Keratinocyte (primary cell): ENCODE results near the gene MEF2A. TPM values are rescaled to one million over a fixed set of nuclear protein-coding genes. Genes with fewer than 3 reads are reported as not detected.

Source experiments
- DNase-seq: peaks from one replicate; pipeline ENCODE4 v3.0.0-alpha.2; 2011; ENCODE audit warnings: low read depth, missing footprints, low spot score
- FAIRE-seq: peaks from 2 replicates; lab custom pipeline; 2011; peaks lifted over from hg19 to GRCh38; lab: Jason Lieb, UNC
- H2AFZ ChIP-seq: 2 replicates; pipeline ENCODE4 v1.6.0; 2012; ENCODE audit warnings: low read length, control low read depth, inconsistent platforms; ENCODE audit not compliant: control insufficient read depth
- H3K27ac ChIP-seq: 2 replicates; pipeline ENCODE4 v1.5.1; 2011; ENCODE audit warnings: low read length; ENCODE audit not compliant: control insufficient read depth, insufficient read depth
- H3K27me3 ChIP-seq: 3 replicates; pipeline ENCODE4 v1.6.0; 2011; ENCODE audit warnings: low read length; ENCODE audit not compliant: control insufficient read depth, insufficient read depth; ENCODE audit errors: extremely low read depth
- H3K36me3 ChIP-seq, 2 experiments: 2 replicates in 1 of 2; 3 replicates in 1 of 2; pipeline ENCODE4 v1.5.1; 2011; ENCODE audit warnings: low read length in 2 of 2, mild to moderate bottlenecking in 1 of 2; ENCODE audit not compliant: control insufficient read depth in 2 of 2, insufficient read depth in 2 of 2; ENCODE audit errors: extremely low read depth in 1 of 2
- H3K4me1 ChIP-seq: 3 replicates; pipeline ENCODE4 v1.5.1; 2011; ENCODE audit warnings: low read length; ENCODE audit not compliant: control insufficient read depth, insufficient read depth; ENCODE audit errors: extremely low read depth
- H3K4me2 ChIP-seq: 3 replicates; pipeline ENCODE4 v1.6.0; 2011; ENCODE audit warnings: low read depth, low read length; ENCODE audit not compliant: control insufficient read depth, insufficient read depth; ENCODE audit errors: extremely low read depth
- H3K4me3 ChIP-seq, 3 experiments: fragments of 200-600 bp in 1 of 3; sonication (generic) in 1 of 3; 2 replicates in 2 of 3; 3 replicates in 1 of 3; pipeline ENCODE4 v1.5.1; 2011 to 2016; ENCODE audit warnings: low read length in 3 of 3, mild to moderate bottlenecking in 3 of 3, control low read depth in 2 of 3, inconsistent platforms in 1 of 3, low read depth in 1 of 3, mixed read lengths in 1 of 3, mixed run types in 1 of 3, moderate library complexity in 1 of 3; ENCODE audit not compliant: control insufficient read depth in 2 of 3, insufficient read depth in 2 of 3; ENCODE audit errors: extremely low read depth in 1 of 3
- H3K79me2 ChIP-seq: 2 replicates; pipeline ENCODE4 v1.6.0; 2012; ENCODE audit warnings: low read length; ENCODE audit not compliant: control insufficient read depth, insufficient read depth
- H3K9ac ChIP-seq: 3 replicates; pipeline ENCODE4 v1.6.0; 2011; ENCODE audit warnings: low read length; ENCODE audit not compliant: control insufficient read depth, insufficient read depth; ENCODE audit errors: extremely low read depth
- H3K9me1 ChIP-seq: 3 replicates; pipeline ENCODE4 v1.6.0; 2011; ENCODE audit warnings: low read length; ENCODE audit not compliant: control insufficient read depth, insufficient read depth; ENCODE audit errors: extremely low read depth
- H3K9me3 ChIP-seq: 2 replicates; pipeline ENCODE4 v1.5.1; 2012; ENCODE audit warnings: low read depth, low read length; ENCODE audit not compliant: control insufficient read depth
- H4K20me1 ChIP-seq: 3 replicates; pipeline ENCODE4 v1.6.0; 2011; ENCODE audit warnings: low read length; ENCODE audit not compliant: control insufficient read depth, insufficient read depth; ENCODE audit errors: extremely low read depth
- CTCF ChIP-seq, 3 experiments: IDR thresholded peaks in 1 of 3; conservative IDR thresholded peaks in 1 of 3; optimal IDR thresholded peaks in 1 of 3; 2 replicates in 2 of 3; 3 replicates in 1 of 3; pipeline versions ENCODE3 to v1.5.1; 2011; ENCODE audit warnings: low read length in 3 of 3, mild to moderate bottlenecking in 3 of 3, moderate library complexity in 2 of 3, control low read depth in 1 of 3, inconsistent platforms in 1 of 3; ENCODE audit not compliant: insufficient read depth in 2 of 3; ENCODE audit errors: extremely low read depth in 1 of 3
- EZH2 ChIP-seq: IDR thresholded peaks from one replicate; pipeline ENCODE4 v1.6.1; 2012; ENCODE audit warnings: inconsistent platforms, mild to moderate bottlenecking, low read length, moderate library complexity
- dilution Hi-C: fragments of 300-500 bp; cut with MboI; formaldehyde crosslinking; loops from one replicate; pipeline ENCODE4 v1.7.0; 2020; ENCODE audit warnings: low sequenced_read_pairs; ENCODE audit not compliant: extremely low pct_ligation_motif_present
- polyA plus RNA-seq, 5 experiments: library from polyadenylated mRNA; depleted of rRNA in 3 of 5; stranded (reverse) in 3 of 5; stranded (forward) in 1 of 5; unstranded in 1 of 5; fragments of >200 nt; gene quantifications; 1 replicate in 1 of 5; 2 replicates in 3 of 5; 3 replicates in 1 of 5; pipeline versions ENCODE4 v1.2.1 to v1.2.3, GENCODE V29; 2011 to 2012; ENCODE audit warnings: missing spikeins in 2 of 5, low read depth in 1 of 5, low replicate concordance in 1 of 5

MEF2A gene
- polyA plus RNA-seq, 1 donor (not counting 4 experiments of a cell fraction or from before 2014, with no cell fraction given), result 27.4 TPM

- Histone ChIP-seq H3K36me3 (no peaks in the 10 kb centered on the region), H3K4me3 (no peak overlapping the region), H3K27me3 (no peaks in the 10 kb centered on the region), H3K27ac (no peak overlapping the region), H3K9me3 (no peaks in the 10 kb centered on the region), H2AFZ (no peak overlapping the region), H3K9me1 (no peaks in the 10 kb centered on the region), H3K4me1 (peaks cover 37% of the 10 kb centered on the region), H3K4me2 (no peak overlapping the region), H3K79me2 (peaks cover 45% of the 10 kb centered on the region), H3K9ac (no peak overlapping the region), H4K20me1 (no peaks in the 10 kb centered on the region)
- dilution Hi-C loops, result no loop called here
- FAIRE-seq, result peak; percentile 57
- TF ChIP-seq EZH2 (no peak), CTCF (optimal IDR thresholded peaks at IDR 0.05 in 1 of 3, IDR thresholded peaks at IDR 0.05 in 1 of 3, conservative IDR thresholded peaks at IDR 0.05 in 1 of 3; ENCODE audit: extremely low read depth in 1 of 3, insufficient read depth in 2 of 3, low read length in 3 of 3) (no peak)
- no peak for DNase-seq
Measured at GRCh38 chr15:99614749-99615288, 49.0 kb downstream of the MEF2A start.

DNA sequence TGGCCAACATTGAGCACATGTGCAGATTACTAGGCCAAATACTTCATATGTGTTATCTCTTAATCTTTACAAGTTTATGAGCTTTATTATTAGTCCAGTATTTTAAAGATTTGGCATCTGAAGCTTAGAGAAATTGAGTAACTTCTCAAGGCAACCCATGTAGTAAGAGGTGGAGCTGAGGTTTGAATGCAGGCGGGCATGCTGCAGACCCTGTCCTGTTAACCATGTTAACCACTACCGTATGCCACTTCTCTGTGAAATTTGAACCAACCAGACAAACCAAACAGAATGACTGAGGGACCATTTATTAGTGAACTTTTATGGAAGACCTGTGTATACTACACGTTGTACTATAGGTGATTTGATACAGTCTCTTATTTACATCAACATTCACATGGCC is 49.7 kb downstream of the MEF2A start:
- peaks cover 37% of the 10 kb centered on the region for H3K4me1 ChIP-seq
- H2AFZ ChIP-seq, result no peak overlapping the region
- TF ChIP-seq CTCF (optimal IDR thresholded peaks at IDR 0.05 in 1 of 3, IDR thresholded peaks at IDR 0.05 in 1 of 3, conservative IDR thresholded peaks at IDR 0.05 in 1 of 3; ENCODE audit: extremely low read depth in 1 of 3, insufficient read depth in 2 of 3, low read length in 3 of 3) (no peak), EZH2 (no peak)
- FAIRE-seq (no peak), DNase-seq (no peak)
- H4K20me1 ChIP-seq, result no peaks in the 10 kb centered on the region
- H3K36me3 ChIP-seq, result no peaks in the 10 kb centered on the region
- H3K27ac ChIP-seq, result no peak overlapping the region
- no peak overlapping the region for H3K4me3 ChIP-seq
- no peaks in the 10 kb centered on the region for H3K9me1 ChIP-seq
- no peaks in the 10 kb centered on the region for H3K9me3 ChIP-seq
- dilution Hi-C loops, result no loop called here
- peaks cover 48% of the 10 kb centered on the region for H3K79me2 ChIP-seq
- no peaks in the 10 kb centered on the region for H3K27me3 ChIP-seq
- H3K9ac ChIP-seq, result no peak overlapping the region
- no peak overlapping the region for H3K4me2 ChIP-seq
